IMR-90 (cell line): ENCODE data around the gene VWA5A.

Experiments
- POLR2A ChIP-seq: IDR thresholded peaks from 2 replicates; pipeline ENCODE4 v1.6.1; 2012; ENCODE audit warnings: mild to moderate bottlenecking, low read depth, low read length
- RFX5 ChIP-seq: IDR thresholded peaks from 2 replicates; pipeline ENCODE4 v1.8.0; 2012; ENCODE audit warnings: low read depth, mild to moderate bottlenecking, low read length, moderate library complexity

DNA sequence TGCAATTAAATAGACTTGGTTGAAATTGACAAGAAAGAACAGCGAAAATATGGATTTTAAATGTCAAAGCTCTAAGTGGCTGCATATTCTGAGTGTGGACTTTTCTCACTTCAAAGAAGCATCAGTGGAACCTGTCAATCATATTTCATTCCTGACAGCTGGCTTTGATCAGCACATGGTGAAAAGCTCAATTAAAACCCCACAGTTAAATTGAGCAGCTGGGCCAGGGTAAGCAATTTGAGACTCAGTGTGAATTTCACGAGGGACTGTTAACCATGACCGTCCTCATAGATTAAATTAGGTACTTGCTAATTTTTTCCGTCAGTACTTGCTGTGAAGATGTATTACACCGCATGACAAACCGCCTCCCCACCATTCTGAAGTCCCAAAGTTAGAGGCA, 56.9 kb downstream of the VWA5A start:
- TF ChIP-seq RFX5: no peak
- TF ChIP-seq POLR2A: no peak
